GM21515 (cell line): ENCODE measurements around the gene ENSA.
"Not testable (repeated sequence)": the region's sequence is repeated elsewhere in the genome, so short reads cannot be mapped to it uniquely, and the experiment has no call there.

ENCODE experiments used
- ATAC-seq: cut with Tn5 transposase; IDR thresholded peaks from one replicate; pipeline ENCODE4 v1.9.1; 2021; ENCODE audit not compliant: unreplicated experiment

Gene ENSA

DNA sequence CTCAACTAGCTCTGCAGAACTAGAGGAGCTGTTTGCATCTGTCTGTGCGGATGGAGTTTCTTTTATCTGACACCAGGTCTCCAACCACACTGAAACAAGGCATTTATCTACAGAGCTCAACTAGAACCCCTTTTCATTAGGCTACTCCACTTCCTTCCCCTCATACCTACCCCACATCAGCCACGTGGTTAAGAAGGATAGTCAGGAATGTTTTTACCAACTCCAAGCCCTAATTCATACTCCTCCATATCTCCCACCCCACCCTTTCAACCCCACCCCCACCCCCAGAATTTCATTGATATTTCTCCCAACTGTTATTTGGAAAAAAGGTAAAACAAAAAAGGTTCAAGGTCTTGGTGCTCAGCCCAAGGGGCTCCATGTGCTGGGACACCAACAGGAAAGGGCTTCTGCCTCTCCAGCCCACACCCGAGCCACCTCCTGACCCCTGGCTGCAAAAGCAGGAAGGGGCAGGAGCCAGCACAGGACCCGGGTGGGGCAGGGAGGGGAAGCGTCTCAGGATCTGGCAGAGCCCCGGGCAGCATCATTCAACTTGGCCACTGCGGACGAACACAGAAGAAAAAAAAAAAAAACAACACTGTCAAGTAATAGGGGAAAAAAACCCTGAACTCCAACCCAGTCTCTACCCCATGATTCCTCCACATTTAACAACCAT is 7.0 kb downstream of the ENSA start:
- ATAC-seq: no peak

DNA sequence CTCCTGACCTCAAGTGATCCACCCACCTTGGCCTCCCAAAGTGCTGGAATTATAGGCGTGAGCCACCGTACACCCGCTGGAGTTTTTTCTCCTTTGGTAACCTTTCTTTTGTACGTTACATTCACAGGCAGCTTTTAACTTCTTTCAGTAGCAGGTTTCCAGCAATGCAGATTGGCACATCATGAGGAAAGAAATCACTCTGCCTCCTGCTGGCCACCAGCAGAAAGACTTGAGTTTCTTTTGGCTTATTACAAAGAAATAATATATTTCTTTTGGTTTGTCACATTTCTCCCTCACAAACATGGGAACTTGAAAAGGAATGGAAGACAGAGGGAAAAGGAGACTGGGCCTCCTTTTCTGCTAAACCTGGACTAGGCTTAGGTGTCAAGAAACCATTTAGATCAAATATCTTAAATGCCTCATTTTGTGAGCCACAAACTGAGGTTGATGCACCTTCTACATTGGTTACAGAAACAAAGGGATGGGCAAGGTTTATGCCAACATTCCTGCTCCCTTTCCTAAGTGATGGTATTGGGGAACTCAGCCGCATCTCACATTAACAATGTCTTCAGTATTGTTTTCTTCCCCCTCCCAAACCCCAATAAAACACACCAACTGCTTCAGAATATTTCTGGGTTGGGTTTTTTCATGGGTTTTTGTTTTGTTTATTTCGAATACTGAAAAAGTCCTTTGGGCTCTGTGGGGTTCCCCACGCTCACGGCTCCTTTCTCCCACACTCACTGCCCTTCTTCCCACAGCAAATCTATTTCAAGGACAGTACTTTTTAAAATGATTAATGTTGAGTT is 7.7 kb downstream of the ENSA start:
- ATAC-seq: no peak

DNA sequence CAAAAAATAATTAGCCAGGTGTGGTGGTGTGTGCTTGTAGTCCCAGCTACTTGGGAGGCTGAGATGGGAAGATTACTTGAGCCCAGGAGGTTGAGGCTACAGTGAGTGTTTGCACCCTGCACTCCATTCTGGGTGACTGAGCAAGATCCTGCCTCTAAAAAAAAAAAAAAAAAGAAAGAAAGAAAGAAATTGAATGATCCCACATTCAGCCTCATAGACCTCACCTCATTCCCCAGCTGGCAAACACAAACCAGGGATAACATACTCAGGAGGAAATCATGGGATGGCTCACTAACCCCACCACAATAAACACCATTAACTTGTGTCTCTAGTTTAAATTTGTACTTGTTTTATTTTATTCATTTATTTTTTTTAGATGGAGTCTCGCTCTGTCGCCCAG is 8.5 kb downstream of the ENSA start:
- no peak for ATAC-seq

DNA sequence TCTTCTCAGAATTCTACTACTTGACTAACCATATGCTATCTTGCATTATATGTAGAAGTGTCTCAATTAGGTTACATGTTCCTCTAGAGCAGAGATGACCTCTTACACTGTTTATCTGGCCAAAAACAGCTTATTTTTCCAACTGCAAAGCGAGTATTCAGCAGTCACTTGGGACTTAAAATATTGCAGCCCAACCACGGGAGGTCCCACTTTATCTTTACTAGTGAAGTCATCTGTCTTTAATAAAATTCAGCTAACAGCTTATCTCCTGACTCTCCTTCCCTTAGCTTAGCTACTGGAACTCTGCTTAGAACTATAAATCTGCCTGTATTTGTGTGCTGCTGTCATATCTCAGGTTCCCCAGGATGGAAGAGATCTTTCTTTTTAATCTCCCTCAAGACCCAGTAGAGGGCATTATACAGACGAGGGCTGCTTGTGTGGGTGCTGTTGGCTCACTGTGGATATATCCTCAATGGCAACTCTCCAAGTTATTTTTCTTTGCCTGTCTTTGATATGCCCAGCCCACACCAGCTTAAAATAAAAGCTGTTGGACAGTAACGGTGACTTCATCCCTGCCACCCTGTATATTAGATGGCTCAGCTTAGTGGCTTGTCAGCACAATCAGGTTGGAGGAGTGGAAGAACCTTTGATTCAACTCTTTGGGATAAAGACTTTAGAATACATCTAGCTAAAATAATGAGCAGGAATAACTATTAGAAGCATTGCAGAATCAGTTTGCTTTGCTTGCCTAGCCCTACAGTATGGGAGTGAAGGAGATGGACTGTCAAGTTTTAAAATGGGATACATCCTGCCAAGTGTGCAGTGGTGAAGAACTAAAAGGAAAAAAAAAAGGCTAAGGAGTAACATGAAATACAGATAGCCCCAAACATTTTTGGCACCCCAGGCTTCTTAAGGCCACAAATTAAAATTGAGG is 9.6 kb downstream of the ENSA start:
- ATAC-seq: no peak

DNA sequence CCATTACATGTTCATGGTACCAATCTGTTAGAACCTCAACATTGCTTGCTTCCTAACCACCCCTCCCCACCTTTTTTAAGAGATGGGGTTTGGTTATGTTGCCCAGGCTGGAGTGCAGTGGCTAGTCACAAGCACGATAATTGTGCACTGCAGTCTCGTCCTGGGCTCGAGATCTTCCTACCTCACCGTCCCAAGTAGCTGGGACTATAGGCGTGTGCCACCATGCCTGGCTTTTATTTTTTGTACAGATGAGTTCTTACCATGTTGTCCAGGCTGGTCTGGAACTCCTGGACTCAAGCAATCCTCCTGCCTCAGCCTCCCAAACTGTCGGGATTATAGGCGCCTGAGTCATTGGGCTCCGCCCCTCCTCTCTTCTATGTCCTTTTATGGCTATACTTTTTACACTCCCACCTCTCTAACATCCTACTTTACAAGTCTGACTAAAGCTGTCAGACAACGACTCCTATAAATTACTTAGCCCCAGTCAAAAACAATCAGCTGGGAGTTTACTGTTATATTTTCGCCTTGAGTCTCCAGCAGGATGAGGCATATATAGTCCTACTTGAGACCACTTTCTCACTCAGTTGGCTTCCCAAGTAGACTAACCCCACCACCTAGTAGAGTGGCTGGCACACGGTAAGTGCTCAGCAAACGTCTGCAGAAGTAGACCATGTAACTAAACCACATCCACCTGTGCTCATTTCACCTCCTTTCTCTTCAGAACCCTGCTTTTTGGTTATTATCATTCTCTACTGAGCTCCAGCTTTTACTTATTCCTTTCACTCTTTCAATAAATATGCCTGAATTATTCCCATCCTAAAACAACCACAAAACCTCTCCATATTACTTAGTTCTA is 13.8 kb downstream of the ENSA start:
- ATAC-seq: no peak

DNA sequence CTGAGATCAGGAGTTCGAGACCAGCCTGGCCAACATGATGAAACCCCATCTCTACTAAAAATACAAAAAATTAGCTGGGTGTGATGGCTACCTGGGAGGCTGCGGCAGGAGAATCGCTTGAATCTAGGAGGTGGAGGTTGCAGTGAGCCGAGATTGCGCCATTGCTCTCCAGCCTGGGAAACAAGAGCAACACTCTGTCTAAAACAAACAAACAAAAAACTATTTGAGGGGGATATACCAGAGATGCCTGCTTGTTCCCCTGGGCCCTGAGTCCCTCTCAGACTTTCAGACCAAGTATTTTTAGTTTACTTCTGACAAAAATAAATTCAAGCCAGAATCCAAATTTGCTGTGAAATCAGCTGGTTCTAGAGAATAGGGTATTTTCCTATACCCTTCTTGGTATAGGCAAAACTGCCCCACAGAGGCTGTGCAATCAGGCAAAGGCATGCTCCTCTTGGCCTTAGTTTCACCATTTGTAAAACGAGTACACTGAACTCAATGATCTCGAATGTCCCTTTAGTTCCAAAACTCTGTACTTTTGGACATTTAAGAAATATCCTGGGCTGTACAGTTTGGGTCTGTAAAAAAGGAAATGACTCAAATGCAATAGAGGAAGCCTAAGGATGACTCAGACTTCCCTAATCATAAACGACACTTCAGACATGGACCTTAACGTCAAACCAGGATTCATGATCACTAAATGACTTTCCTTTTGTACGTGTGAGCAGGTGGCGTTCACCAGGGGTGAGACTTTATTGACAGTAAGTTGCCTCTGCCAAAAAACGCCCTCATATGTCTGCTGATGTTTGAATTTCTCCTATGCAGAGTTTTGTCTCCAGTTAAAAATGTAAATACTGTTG is 16.1 kb downstream of the ENSA start:
- no peak for ATAC-seq

DNA sequence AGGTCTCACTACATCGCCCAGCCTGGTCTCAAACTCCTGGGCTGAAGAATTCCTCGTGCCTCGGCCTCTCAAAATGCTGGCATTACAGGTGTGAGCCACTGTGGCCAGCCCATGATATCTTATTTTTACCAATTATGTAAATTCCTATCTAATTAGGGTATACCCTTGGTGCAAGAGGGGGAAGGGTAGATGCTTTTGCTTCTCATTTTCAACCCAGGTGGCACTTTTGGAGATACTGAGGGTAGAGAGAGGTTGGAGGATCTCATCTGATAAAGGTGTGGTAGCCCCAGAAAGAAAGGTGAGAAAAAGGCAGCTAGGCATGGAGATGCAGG is 17.4 kb downstream of the ENSA start:
- ATAC-seq: no peak

DNA sequence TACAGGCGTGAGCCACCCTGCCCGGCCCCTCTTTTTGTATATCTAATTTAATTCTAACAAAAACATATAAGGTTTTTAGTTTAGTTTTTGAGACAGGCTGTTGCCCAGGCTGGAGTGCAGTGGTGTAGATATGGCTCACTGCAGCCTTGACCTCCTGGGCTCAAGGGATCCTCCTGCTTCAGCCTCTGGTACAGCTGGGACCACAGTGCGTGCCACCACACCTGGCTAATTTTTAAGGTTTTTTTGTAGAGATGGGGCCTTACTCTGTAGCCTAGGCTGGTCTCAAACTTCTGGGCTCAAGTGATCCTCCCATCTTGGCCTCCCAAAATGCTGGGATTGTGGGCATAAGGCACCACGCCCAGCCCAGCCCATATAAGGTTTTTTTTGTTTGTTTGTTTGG is 18.8 kb downstream of the ENSA start:
- no peak for ATAC-seq

DNA sequence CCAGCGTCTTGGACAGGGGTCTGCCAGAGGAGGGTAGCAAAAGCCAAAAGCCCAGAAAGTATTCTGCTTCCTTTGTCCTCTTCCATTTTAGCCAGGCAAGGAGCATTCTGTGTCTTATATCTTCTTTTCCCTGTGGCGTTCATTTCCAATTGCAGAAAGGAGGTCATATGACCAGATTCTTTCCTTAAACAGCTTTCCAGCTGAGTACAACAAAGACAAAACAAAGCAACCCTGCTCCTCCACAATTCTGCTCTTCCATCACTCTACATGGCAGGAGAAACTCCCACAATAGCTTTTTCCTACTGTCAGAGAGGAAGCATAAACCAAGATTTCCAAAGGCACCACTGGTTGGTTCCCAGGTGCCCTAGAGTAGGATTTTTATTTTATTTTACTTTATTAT is 19.7 kb downstream of the ENSA start:
- ATAC-seq: no peak

DNA sequence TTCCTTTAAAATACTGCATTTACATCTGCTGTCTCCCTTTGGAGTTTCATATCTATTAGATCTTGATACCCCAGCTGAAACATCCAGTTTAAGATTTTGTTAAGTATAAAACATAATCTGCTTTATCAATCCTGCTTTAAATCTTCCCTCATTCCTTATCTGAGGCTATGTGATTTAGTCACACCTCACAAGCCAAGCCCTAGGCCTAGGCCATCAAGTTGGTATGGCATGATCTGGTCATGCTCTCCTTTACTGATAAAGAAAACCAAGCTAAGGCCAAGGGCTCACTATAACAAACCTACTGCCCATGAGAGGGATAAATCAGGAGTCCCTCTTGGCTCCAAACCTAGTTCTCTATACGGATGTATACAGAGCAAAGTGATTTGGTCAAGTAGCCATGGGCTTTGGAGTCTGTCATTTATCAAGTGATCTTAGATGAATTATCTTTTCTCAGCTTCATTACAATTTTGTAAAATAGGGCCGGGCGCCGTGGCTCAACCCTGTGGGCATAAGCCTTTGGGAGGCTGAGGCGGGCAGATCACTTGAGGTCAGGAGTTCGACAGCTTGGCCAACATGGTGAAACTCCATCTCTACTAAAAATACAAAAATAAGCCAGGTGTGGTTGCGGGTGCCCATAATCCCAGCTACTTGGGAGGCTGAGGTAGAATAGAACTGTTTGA is 22.8 kb downstream of the ENSA start:
- ATAC-seq: no peak

DNA sequence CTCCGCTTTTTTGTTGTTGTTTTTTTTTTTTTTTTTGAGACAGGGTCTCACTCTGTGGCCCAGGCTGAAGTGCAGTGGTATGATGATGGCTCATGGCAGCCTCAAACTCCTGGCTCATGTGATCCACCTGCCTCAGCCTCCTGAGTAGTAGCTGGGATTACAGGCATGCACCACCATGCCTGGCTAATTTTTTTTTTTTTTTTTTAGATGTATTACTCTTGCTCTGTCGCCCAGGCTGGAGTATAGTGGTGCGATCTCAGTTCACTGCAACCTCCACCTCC is 24.0 kb downstream of the ENSA start:
- not testable (repeated sequence) for ATAC-seq

DNA sequence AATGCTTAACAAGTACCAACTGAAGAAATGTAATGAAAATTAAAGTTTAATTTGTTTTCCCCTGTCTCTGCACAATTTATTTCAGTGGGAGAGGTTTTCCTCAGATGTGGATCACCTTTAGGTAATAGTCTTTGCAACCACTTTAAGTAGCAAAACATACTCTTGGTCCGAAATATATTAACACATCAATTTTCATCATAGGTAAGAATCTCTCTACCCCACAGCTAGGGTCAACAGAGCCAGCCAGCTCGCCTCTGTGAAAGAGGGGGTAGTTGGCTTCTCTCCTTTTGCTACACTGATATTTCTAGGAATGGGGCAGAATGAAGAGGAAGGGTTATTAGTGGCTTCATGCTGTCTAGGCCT is 25.2 kb downstream of the ENSA start:
- ATAC-seq: no peak

DNA sequence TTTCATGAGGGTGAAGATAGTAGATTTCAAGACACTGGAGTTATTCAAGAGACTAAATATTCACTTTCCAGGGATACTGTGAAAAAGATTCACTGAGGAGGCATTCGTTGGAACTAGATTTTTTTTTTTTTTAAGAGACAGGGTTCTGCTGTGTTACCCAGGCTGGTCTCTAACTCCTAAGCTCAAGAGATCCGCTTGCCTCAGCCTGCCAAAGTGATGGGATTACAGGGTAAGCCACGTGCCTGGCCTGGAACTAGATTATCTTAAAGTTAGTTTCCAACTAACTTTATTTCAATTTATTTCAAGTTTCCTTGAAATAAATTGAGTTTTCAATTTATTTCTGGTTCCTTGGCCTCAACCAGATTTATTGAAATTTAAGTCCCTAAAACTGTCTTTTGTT is 25.7 kb downstream of the ENSA start:
- ATAC-seq: no peak

DNA sequence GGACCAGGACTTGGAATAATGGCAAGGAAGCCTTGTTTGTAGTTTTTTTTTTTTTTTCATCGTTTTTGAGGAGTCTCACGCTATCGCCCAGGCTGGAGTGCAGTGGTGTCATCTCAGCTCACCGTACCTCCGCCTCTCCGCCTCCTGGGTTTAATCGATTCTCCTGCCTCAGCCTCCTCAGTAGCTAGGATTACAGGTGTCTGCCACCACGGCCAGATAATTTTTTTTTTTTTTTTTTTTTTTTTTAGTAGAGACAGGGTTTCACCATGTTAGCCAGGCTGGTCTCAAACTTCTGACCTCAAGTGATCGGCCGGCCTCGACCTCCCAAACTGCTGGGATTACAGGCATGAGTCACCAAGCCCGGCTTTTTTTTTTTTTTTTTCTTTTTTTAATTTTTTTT is 27.0 kb downstream of the ENSA start:
- ATAC-seq: not testable (repeated sequence)

DNA sequence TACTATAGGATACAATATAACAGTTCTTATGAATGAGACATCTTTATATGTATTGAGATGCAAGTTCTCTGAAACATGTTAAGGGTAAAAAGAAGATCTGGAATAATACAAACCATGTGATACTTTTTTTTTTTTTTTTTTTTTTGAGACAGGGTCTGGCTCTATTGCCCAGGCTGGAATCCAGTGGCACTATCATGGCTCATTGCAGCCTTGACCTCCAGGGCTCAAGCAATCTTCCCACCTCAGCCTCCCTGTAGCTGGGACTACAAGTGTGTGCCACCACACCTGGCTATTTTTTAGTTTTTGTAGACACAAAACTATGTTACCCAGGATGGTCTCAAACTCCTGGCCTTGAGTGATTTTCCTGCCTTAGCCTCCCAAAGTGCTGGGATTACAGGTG is 27.9 kb downstream of the ENSA start:
- ATAC-seq: no peak

DNA sequence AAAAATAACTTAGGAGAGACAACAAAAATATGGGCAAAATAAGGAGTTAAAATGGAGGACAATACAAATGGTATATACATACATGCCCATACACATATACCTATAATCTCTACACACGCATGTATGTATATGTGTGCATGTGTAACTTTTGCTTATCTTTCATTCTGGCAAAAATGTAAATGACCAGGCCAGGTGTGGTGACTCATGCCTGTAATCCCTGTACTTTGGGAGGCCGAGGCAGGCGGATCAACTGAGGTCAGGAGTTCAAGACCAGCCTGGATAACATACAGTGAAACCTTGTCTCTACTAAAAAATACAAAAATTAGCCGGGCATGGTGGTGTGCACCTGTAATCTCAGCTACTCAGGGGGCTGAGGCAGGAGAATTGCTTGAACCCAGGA is 31.1 kb downstream of the ENSA start:
- ATAC-seq: not testable (repeated sequence)

DNA sequence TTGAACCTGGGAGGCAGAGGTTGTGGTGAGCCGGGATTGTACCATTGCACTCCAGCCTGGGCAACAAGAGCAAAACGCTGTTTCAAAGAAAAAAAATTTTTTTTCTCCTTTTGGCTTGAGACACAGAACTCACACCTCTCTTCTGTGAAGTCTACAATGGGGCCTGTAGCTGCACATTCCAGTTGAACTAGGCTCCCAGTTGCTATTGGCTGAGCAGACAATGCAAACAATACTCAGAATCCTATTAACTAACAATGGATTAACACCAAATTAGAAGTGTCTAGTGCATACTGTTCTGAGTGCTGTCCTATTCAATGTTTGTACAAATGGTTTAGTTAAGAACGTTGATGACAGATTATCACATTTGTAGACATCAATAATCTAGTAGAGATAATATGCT is 32.4 kb downstream of the ENSA start:
- ATAC-seq: no peak

DNA sequence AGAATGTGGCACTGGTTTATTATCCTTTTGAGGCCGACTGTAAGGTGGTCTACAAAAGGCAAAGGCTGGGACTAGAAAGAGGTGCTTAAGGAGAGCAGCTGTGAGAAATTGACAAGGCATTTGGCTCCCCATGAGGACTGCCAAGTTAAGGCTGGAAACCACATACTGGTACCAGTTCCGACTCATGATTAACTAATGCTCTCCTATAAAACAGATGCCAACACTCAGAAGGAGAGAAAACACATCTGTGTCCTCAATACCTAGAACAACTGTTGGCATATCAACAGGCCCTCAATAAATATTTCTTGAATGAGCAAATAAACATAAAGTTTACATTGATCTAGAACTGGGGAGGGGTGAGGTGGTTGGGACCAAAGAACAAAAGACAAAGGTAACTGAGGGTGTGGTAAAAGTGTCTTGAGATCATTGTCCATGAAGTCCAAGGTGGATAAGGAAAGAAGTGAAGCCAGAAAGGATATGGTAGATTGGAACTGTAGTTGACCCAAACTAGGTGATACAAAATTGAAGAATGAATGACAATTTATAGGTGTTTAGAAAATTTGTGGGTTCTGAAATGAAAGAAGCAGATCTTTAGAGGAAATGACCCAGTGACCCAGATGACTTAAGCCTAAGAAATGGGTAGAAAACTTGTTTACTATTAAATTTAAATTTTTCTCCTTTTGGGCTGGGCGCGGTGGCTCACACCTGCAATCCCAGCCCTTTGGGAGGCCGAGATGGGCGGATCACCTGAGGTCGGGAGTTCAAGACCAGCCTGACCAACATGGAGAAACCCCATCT is 33.1 kb downstream of the ENSA start:
- ATAC-seq: no peak

DNA sequence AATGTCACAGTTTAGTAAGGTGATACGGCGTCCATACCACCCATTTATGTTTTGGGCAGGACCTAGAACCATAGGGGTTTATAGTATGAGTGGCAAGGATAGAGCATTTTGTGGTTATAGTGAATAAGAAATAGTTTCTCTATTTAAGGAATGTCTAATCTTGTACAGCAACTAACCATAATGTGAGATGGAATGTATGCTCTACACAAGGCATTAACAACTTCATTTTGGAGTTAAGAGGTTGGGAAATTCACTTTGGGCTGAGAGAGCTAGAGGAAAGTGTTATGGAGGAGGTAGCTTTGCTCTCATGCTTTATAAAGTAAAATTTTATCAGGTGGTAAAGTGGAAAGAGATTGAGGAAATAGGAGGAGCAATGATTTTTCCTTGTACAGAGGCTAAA is 47.0 kb downstream of the ENSA start:
- ATAC-seq: no peak
